Keratinocyte (primary cell): Measurements from ENCODE around the gene SLC37A3. TPM values are rescaled to one million over a fixed set of nuclear protein-coding genes. Genes with fewer than 3 reads are reported as not detected.

ENCODE experiments used
- DNase-seq: peaks from one replicate; pipeline ENCODE4 v3.0.0-alpha.2; 2011; ENCODE audit warnings: low read depth, missing footprints, low spot score
- FAIRE-seq: peaks from 2 replicates; lab custom pipeline; 2011; peaks lifted over from hg19 to GRCh38; lab: Jason Lieb, UNC
- H2AFZ ChIP-seq: 2 replicates; pipeline ENCODE4 v1.6.0; 2012; ENCODE audit warnings: low read length, control low read depth, inconsistent platforms; ENCODE audit not compliant: control insufficient read depth
- H3K27ac ChIP-seq: 2 replicates; pipeline ENCODE4 v1.5.1; 2011; ENCODE audit warnings: low read length; ENCODE audit not compliant: control insufficient read depth, insufficient read depth
- H3K27me3 ChIP-seq: 3 replicates; pipeline ENCODE4 v1.6.0; 2011; ENCODE audit warnings: low read length; ENCODE audit not compliant: control insufficient read depth, insufficient read depth; ENCODE audit errors: extremely low read depth
- H3K36me3 ChIP-seq, 2 experiments: 2 replicates in 1 of 2; 3 replicates in 1 of 2; pipeline ENCODE4 v1.5.1; 2011; ENCODE audit warnings: low read length in 2 of 2, mild to moderate bottlenecking in 1 of 2; ENCODE audit not compliant: control insufficient read depth in 2 of 2, insufficient read depth in 2 of 2; ENCODE audit errors: extremely low read depth in 1 of 2
- H3K4me1 ChIP-seq: 3 replicates; pipeline ENCODE4 v1.5.1; 2011; ENCODE audit warnings: low read length; ENCODE audit not compliant: control insufficient read depth, insufficient read depth; ENCODE audit errors: extremely low read depth
- H3K4me2 ChIP-seq: 3 replicates; pipeline ENCODE4 v1.6.0; 2011; ENCODE audit warnings: low read depth, low read length; ENCODE audit not compliant: control insufficient read depth, insufficient read depth; ENCODE audit errors: extremely low read depth
- H3K4me3 ChIP-seq, 3 experiments: fragments of 200-600 bp in 1 of 3; sonication (generic) in 1 of 3; 2 replicates in 2 of 3; 3 replicates in 1 of 3; pipeline ENCODE4 v1.5.1; 2011 to 2016; ENCODE audit warnings: low read length in 3 of 3, mild to moderate bottlenecking in 3 of 3, control low read depth in 2 of 3, inconsistent platforms in 1 of 3, low read depth in 1 of 3, mixed read lengths in 1 of 3, mixed run types in 1 of 3, moderate library complexity in 1 of 3; ENCODE audit not compliant: control insufficient read depth in 2 of 3, insufficient read depth in 2 of 3; ENCODE audit errors: extremely low read depth in 1 of 3
- H3K79me2 ChIP-seq: 2 replicates; pipeline ENCODE4 v1.6.0; 2012; ENCODE audit warnings: low read length; ENCODE audit not compliant: control insufficient read depth, insufficient read depth
- H3K9ac ChIP-seq: 3 replicates; pipeline ENCODE4 v1.6.0; 2011; ENCODE audit warnings: low read length; ENCODE audit not compliant: control insufficient read depth, insufficient read depth; ENCODE audit errors: extremely low read depth
- H3K9me1 ChIP-seq: 3 replicates; pipeline ENCODE4 v1.6.0; 2011; ENCODE audit warnings: low read length; ENCODE audit not compliant: control insufficient read depth, insufficient read depth; ENCODE audit errors: extremely low read depth
- H3K9me3 ChIP-seq: 2 replicates; pipeline ENCODE4 v1.5.1; 2012; ENCODE audit warnings: low read depth, low read length; ENCODE audit not compliant: control insufficient read depth
- H4K20me1 ChIP-seq: 3 replicates; pipeline ENCODE4 v1.6.0; 2011; ENCODE audit warnings: low read length; ENCODE audit not compliant: control insufficient read depth, insufficient read depth; ENCODE audit errors: extremely low read depth
- CTCF ChIP-seq, 3 experiments: IDR thresholded peaks in 1 of 3; conservative IDR thresholded peaks in 1 of 3; optimal IDR thresholded peaks in 1 of 3; 2 replicates in 2 of 3; 3 replicates in 1 of 3; pipeline versions ENCODE3 to v1.5.1; 2011; ENCODE audit warnings: low read length in 3 of 3, mild to moderate bottlenecking in 3 of 3, moderate library complexity in 2 of 3, control low read depth in 1 of 3, inconsistent platforms in 1 of 3; ENCODE audit not compliant: insufficient read depth in 2 of 3; ENCODE audit errors: extremely low read depth in 1 of 3
- EZH2 ChIP-seq: IDR thresholded peaks from one replicate; pipeline ENCODE4 v1.6.1; 2012; ENCODE audit warnings: inconsistent platforms, mild to moderate bottlenecking, low read length, moderate library complexity
- dilution Hi-C: fragments of 300-500 bp; cut with MboI; formaldehyde crosslinking; loops from one replicate; pipeline ENCODE4 v1.7.0; 2020; ENCODE audit warnings: low sequenced_read_pairs; ENCODE audit not compliant: extremely low pct_ligation_motif_present
- polyA plus RNA-seq, 5 experiments: library from polyadenylated mRNA; depleted of rRNA in 3 of 5; stranded (reverse) in 3 of 5; stranded (forward) in 1 of 5; unstranded in 1 of 5; fragments of >200 nt; gene quantifications; 1 replicate in 1 of 5; 2 replicates in 3 of 5; 3 replicates in 1 of 5; pipeline versions ENCODE4 v1.2.1 to v1.2.3, GENCODE V29; 2011 to 2012; ENCODE audit warnings: missing spikeins in 2 of 5, low read depth in 1 of 5, low replicate concordance in 1 of 5
- small RNA-seq, 3 experiments: library from RNA; depleted of rRNA; stranded (forward); fragments of <200 nt; gene quantifications; one replicate each; pipeline ENCODE3, GENCODE V24; 2012; ENCODE audit warnings: low read depth in 3 of 3, low replicate concordance in 1 of 3; ENCODE audit not compliant: insufficient read length in 3 of 3

SLC37A3 gene
- polyA plus RNA-seq, 1 donor (not counting 4 experiments of a cell fraction or from before 2014, with no cell fraction given): 51.4 TPM

GRCh38 chr7:140284062-140284461 lies 114.3 kb downstream of the SLC37A3 start:
- no peaks in the 10 kb centered on the region for H3K4me1 ChIP-seq
- FAIRE-seq: no peak
- TF ChIP-seq CTCF (optimal IDR thresholded peaks at IDR 0.05 in 1 of 3, IDR thresholded peaks at IDR 0.05 in 1 of 3, conservative IDR thresholded peaks at IDR 0.05 in 1 of 3; ENCODE audit: extremely low read depth in 1 of 3, insufficient read depth in 2 of 3, low read length in 3 of 3) (no peak), EZH2 (no peak)

More at GRCh38 chr7:140284062-140284461, 114.3 kb downstream of the SLC37A3 start:
- no peak for DNase-seq
- Histone ChIP-seq H3K79me2 (no peaks in the 10 kb centered on the region), H4K20me1 (no peaks in the 10 kb centered on the region), H3K27me3 (no peaks in the 10 kb centered on the region), H3K9me1 (no peaks in the 10 kb centered on the region), H3K9ac (no peak overlapping the region), H3K9me3 (no peaks in the 10 kb centered on the region), H3K27ac (no peak overlapping the region), H3K36me3 (no peaks in the 10 kb centered on the region), H3K4me3 (no peak overlapping the region), H3K4me2 (no peak overlapping the region), H2AFZ (no peak overlapping the region)
- dilution Hi-C loops: no loop called here

Small RNA genes within 50 kb of the gene (small RNA-seq; reads per million reads assigned to genes)
- gene RNA5SP247 (0 reads per million in 3 experiments), gene RNA5SP248 (1.2 to 82.4 (median 36.2) reads per million in 3 experiments)

Other genes with a start within 250 kb of the SLC37A3 start
- gene KDM7A, start 221.5 kb downstream of the SLC37A3 start, polyA plus RNA-seq: 1.8 to 4.0 TPM (median 3.3 TPM) in 3 replicates
- gene RAB19, start 5.5 kb upstream of the SLC37A3 start, polyA plus RNA-seq: 0.10 to 0.22 TPM in 2 of 3 replicates, not detected in the other
- gene MKRN1, start 81.0 kb upstream of the SLC37A3 start, polyA plus RNA-seq: 43.1 to 52.9 TPM (median 50.4 TPM) in 3 replicates
- gene DENND2A, start 242.3 kb upstream of the SLC37A3 start, polyA plus RNA-seq: 0.95 to 5.1 TPM (median 1.8 TPM) in 3 replicates